H1 (cell line): ENCODE results near the gene EPDR1. TPM values are rescaled to one million over a fixed set of nuclear protein-coding genes. Genes with fewer than 3 reads are reported as not detected.

ENCODE experiments used
- CBX8 ChIP-seq: fragments of 300-800, 300-1000 bp; sonication (generic); IDR thresholded peaks from 2 replicates; pipeline ENCODE4 v1.7.1; 2016; ENCODE audit warnings: low read depth, low read length, borderline replicate concordance
- CEBPB ChIP-seq: IDR thresholded peaks from 2 replicates; pipeline ENCODE4 v1.6.1; 2012; ENCODE audit warnings: low read depth, low read length
- CHD2 ChIP-seq: IDR thresholded peaks from 2 replicates; pipeline ENCODE4 v1.6.1; 2012; ENCODE audit warnings: low read length, improper control_type of control experiment
- FOSL1 ChIP-seq: IDR thresholded peaks from 2 replicates; pipeline ENCODE4 v1.6.1; 2011; ENCODE audit warnings: mild to moderate bottlenecking, low read depth, low read length, moderate library complexity; ENCODE audit not compliant: insufficient read depth
- HDAC6 ChIP-seq: IDR thresholded peaks from one replicate; pipeline ENCODE4 v1.7.1; 2012; ENCODE audit warnings: low read depth, mild to moderate bottlenecking, inconsistent platforms, low read length, moderate library complexity
- NRF1 ChIP-seq: IDR thresholded peaks from 2 replicates; pipeline ENCODE4 v1.6.1; 2011; ENCODE audit warnings: mild to moderate bottlenecking, low read depth, low read length, improper control_type of control experiment
- SP4 ChIP-seq: IDR thresholded peaks from 2 replicates; pipeline ENCODE4 v1.6.1; 2012; ENCODE audit warnings: low read length, inconsistent platforms
- SUZ12 ChIP-seq: fragments of 200-600 bp; sonication (generic); IDR thresholded peaks from 2 replicates; pipeline ENCODE4 v1.6.1; 2012; ENCODE audit warnings: mild to moderate bottlenecking, inconsistent platforms, low read length, moderate library complexity, mixed read lengths
- TAF1 ChIP-seq: IDR thresholded peaks from 2 replicates; pipeline ENCODE4 v1.6.1; 2011; ENCODE audit warnings: mild to moderate bottlenecking, low read depth, low read length
- TCF12 ChIP-seq: IDR thresholded peaks from 2 replicates; pipeline ENCODE4 v1.6.1; 2011; ENCODE audit warnings: low read depth, mild to moderate bottlenecking, low read length
- TEAD4 ChIP-seq: IDR thresholded peaks from 2 replicates; pipeline ENCODE4 v1.6.1; 2012; ENCODE audit warnings: low read depth, low read length, inconsistent platforms, mixed read lengths
- polyA plus RNA-seq, 7 experiments: library from polyadenylated mRNA; depleted of rRNA in 3 of 7; stranded (reverse) in 5 of 7; unstranded in 2 of 7; fragments of >200 nt in 5 of 7; fragments of 200-250 nt in 2 of 7; gene quantifications; 1 replicate in 5 of 7; 2 replicates in 1 of 7; 4 replicates in 1 of 7; pipeline versions ENCODE4 v1.2.1 to v1.2.3, GENCODE V29; 2011 to 2013; ENCODE audit warnings: missing spikeins in 2 of 7, mixed read lengths in 2 of 7
- total RNA-seq: library from RNA; stranded (reverse); fragmentation: NEBNext Ultra II Directional; extraction: Animal tissue kit (Norgen Biotek cat#: 25700); gene quantifications from 2 replicates; pipeline ENCODE4 v1.2.1, GENCODE V29; 2021
- TF ChIP-seq, protein P1 (sequence below): fragments of 300-600 bp; sonication (generic); IDR thresholded peaks from 2 replicates; pipeline ENCODE4 v1.7.1; 2012; ENCODE audit warnings: low read length, moderate library complexity, mild to moderate bottlenecking, inconsistent platforms; ENCODE audit not compliant: insufficient replicate concordance

Gene EPDR1
- total and polyA plus RNA-seq, 2 of the 8 experiments (the other 6 are each of a cell fraction or from before 2014, with no cell fraction given), result 6.4 to 8.2 TPM

DNA sequence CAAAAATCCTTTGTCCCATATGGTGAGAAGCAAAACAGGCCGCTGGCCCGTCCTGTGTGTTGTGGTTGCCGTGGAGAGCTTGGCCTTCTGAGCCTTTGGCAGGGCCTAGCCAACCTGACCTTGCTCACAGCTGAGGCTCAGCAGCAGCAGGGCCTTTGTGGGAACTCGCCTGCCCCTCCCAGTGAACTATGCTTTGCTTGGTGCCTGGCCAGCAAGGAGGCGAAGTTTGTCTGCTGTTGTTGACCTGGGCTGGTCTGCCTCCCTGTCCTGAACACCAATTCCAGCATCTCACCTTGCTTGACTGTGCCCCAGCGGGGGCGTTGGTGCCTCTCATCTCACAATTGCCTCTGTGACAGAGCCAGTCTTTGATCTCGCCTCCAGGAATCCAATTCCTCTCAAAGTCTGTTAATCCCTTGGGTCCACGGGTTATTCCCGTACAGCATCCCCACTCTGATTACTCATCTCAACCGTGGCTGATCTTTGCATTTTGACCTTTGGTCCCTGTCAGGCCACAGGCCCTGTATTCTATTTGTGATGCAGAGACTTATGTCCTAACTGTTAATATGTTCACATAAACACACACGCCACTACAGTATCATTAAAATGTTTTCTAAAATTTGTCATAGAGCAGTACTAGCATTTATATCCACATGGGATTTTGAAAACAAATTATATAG, 22.6 kb downstream of the EPDR1 start (continued):
- TF ChIP-seq, protein P1, sequence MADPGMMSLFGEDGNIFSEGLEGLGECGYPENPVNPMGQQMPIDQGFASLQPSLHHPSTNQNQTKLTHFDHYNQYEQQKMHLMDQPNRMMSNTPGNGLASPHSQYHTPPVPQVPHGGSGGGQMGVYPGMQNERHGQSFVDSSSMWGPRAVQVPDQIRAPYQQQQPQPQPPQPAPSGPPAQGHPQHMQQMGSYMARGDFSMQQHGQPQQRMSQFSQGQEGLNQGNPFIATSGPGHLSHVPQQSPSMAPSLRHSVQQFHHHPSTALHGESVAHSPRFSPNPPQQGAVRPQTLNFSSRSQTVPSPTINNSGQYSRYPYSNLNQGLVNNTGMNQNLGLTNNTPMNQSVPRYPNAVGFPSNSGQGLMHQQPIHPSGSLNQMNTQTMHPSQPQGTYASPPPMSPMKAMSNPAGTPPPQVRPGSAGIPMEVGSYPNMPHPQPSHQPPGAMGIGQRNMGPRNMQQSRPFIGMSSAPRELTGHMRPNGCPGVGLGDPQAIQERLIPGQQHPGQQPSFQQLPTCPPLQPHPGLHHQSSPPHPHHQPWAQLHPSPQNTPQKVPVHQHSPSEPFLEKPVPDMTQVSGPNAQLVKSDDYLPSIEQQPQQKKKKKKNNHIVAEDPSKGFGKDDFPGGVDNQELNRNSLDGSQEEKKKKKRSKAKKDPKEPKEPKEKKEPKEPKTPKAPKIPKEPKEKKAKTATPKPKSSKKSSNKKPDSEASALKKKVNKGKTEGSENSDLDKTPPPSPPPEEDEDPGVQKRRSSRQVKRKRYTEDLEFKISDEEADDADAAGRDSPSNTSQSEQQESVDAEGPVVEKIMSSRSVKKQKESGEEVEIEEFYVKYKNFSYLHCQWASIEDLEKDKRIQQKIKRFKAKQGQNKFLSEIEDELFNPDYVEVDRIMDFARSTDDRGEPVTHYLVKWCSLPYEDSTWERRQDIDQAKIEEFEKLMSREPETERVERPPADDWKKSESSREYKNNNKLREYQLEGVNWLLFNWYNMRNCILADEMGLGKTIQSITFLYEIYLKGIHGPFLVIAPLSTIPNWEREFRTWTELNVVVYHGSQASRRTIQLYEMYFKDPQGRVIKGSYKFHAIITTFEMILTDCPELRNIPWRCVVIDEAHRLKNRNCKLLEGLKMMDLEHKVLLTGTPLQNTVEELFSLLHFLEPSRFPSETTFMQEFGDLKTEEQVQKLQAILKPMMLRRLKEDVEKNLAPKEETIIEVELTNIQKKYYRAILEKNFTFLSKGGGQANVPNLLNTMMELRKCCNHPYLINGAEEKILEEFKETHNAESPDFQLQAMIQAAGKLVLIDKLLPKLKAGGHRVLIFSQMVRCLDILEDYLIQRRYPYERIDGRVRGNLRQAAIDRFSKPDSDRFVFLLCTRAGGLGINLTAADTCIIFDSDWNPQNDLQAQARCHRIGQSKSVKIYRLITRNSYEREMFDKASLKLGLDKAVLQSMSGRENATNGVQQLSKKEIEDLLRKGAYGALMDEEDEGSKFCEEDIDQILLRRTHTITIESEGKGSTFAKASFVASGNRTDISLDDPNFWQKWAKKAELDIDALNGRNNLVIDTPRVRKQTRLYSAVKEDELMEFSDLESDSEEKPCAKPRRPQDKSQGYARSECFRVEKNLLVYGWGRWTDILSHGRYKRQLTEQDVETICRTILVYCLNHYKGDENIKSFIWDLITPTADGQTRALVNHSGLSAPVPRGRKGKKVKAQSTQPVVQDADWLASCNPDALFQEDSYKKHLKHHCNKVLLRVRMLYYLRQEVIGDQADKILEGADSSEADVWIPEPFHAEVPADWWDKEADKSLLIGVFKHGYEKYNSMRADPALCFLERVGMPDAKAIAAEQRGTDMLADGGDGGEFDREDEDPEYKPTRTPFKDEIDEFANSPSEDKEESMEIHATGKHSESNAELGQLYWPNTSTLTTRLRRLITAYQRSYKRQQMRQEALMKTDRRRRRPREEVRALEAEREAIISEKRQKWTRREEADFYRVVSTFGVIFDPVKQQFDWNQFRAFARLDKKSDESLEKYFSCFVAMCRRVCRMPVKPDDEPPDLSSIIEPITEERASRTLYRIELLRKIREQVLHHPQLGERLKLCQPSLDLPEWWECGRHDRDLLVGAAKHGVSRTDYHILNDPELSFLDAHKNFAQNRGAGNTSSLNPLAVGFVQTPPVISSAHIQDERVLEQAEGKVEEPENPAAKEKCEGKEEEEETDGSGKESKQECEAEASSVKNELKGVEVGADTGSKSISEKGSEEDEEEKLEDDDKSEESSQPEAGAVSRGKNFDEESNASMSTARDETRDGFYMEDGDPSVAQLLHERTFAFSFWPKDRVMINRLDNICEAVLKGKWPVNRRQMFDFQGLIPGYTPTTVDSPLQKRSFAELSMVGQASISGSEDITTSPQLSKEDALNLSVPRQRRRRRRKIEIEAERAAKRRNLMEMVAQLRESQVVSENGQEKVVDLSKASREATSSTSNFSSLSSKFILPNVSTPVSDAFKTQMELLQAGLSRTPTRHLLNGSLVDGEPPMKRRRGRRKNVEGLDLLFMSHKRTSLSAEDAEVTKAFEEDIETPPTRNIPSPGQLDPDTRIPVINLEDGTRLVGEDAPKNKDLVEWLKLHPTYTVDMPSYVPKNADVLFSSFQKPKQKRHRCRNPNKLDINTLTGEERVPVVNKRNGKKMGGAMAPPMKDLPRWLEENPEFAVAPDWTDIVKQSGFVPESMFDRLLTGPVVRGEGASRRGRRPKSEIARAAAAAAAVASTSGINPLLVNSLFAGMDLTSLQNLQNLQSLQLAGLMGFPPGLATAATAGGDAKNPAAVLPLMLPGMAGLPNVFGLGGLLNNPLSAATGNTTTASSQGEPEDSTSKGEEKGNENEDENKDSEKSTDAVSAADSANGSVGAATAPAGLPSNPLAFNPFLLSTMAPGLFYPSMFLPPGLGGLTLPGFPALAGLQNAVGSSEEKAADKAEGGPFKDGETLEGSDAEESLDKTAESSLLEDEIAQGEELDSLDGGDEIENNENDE, result no peak
- TF ChIP-seq CEBPB (no peak), SUZ12 (no peak), CHD2 (no peak), CBX8 (no peak), TEAD4 (no peak), NRF1 (no peak), SP4 (no peak), FOSL1 (no peak), HDAC6 (no peak), TCF12 (no peak), TAF1 (no peak)
